GM12892 (cell line): ENCODE results near the gene CMTM1.

Source experiments
- POLR2A ChIP-seq: IDR thresholded peaks from 2 replicates; pipeline ENCODE4 v1.6.1; 2011; ENCODE audit warnings: low read depth, low read length, control low read depth
- POLR2AphosphoS5 ChIP-seq: IDR thresholded peaks from 2 replicates; pipeline ENCODE4 v1.6.1; 2011; ENCODE audit warnings: low read depth, low read length, control low read depth
- TAF1 ChIP-seq: IDR thresholded peaks from 2 replicates; pipeline ENCODE4 v1.6.1; 2011; ENCODE audit warnings: low read depth, mild to moderate bottlenecking, control low read depth, low read length, borderline replicate concordance

DNA sequence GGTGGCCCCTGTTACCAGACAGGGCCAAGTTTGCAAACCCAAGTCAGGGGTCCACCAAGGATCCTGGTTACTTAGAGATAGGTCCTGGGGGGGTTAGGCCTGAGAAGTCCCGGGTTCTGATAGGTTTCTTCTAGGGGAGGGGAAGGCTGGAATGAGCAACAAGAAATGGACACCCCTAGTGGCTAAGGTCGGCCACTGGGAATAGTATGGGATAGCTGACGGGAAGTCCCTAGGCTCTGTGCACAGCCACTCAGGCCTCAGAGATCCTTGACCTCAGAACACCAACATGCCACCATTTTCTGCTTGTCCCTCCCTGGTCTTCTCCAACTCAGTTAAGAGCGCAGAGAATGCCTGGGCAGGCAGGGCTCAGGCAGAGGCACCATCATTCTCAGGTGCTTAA is 29.7 kb upstream of the CMTM1 start:
- TF ChIP-seq POLR2A, result no peak
- TF ChIP-seq TAF1, result no peak
- TF ChIP-seq POLR2AphosphoS5, result no peak
